ACC112 (cell line): ENCODE measurements around the gene PVALB.

Experiments used
- H2AFZ ChIP-seq: fragments of 200-600 bp; sonication (generic); one replicate; pipeline ENCODE4 v1.6.0; 2017; ENCODE audit warnings: antibody characterized with exemption, low read length; ENCODE audit not compliant: unreplicated experiment
- H3K27ac ChIP-seq: fragments of 200-600 bp; sonication (generic); 2 replicates; pipeline ENCODE4 v1.5.1; 2014; ENCODE audit warnings: low read depth, mild to moderate bottlenecking, antibody characterized with exemption, low read length, moderate library complexity
- H3K27me3 ChIP-seq: fragments of 200-600 bp; sonication (generic); 2 replicates; pipeline ENCODE4 v1.6.1; 2014; ENCODE audit warnings: mild to moderate bottlenecking, antibody characterized with exemption, low read length, moderate library complexity, mixed read lengths; ENCODE audit not compliant: insufficient read depth
- H3K36me3 ChIP-seq: fragments of 200-600 bp; sonication (generic); 2 replicates; pipeline ENCODE4 v1.6.1; 2016; ENCODE audit warnings: mild to moderate bottlenecking, antibody characterized with exemption, low read length, moderate library complexity, mixed read lengths; ENCODE audit not compliant: insufficient read depth
- H3K4me1 ChIP-seq: fragments of 200-600 bp; sonication (generic); one replicate; pipeline ENCODE4 v1.6.1; 2016; ENCODE audit warnings: low read length, mixed read lengths; ENCODE audit not compliant: insufficient read depth, unreplicated experiment, control insufficient read depth
- H3K4me3 ChIP-seq: fragments of 200-600 bp; sonication (generic); 2 replicates; pipeline ENCODE4 v1.5.1; 2014; ENCODE audit warnings: mild to moderate bottlenecking, low read depth, low read length
- H3K79me2 ChIP-seq: fragments of 200-600 bp; sonication (generic); one replicate; pipeline ENCODE4 v1.6.0; 2016; ENCODE audit warnings: low read length; ENCODE audit not compliant: control insufficient read depth, unreplicated experiment, insufficient read depth

PVALB gene

DNA sequence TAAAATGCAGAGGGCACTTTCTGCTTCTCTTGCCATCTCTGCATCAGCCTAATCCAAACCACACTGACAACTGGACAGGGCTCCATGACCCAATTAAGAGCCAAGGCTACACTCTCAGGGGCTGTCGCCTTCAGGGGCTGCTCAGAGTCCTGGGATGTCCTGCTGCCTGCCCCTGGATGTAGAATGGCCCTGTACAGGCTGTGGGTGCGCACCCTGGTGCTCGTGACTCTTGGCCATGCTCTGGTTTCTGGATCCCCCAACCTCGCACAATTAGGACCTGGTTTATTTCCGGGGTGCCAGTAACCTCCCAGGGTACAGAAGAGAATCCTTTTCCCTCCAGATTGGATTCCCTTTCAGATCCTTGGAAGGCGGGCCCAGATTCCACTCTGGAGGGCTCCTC lies 52.2 kb downstream of the PVALB start:
- Histone ChIP-seq H3K36me3 (no peaks in the 10 kb centered on the region), H2AFZ (no peak overlapping the region), H3K27me3 (no peaks in the 10 kb centered on the region), H3K4me3 (no peak overlapping the region), H3K27ac (no peak overlapping the region), H3K79me2 (no peaks in the 10 kb centered on the region), H3K4me1 (no peaks in the 10 kb centered on the region)

DNA sequence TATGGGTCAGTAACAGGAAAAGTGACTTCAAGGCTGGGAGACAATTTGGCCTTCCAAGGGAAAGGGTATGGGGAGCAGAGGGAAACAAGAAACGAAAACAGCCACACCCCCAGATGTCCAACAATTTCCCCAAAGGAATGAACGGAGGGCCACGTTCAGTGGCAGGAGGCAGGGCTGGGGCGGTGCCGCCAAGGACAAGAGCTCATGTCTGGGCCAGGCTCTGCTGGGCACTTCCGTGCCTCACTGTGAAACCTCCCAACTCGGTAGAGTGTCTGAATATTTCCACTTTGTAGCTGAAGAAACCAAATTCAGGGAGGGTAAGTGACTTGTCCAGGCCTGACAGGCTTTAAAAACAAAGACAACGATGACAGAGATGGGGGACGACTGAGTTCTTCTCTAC lies 52.8 kb downstream of the PVALB start:
- Histone ChIP-seq H2AFZ (no peak overlapping the region), H3K27ac (no peak overlapping the region), H3K79me2 (no peaks in the 10 kb centered on the region), H3K36me3 (no peaks in the 10 kb centered on the region), H3K27me3 (no peaks in the 10 kb centered on the region), H3K4me1 (no peaks in the 10 kb centered on the region), H3K4me3 (no peak overlapping the region)

DNA sequence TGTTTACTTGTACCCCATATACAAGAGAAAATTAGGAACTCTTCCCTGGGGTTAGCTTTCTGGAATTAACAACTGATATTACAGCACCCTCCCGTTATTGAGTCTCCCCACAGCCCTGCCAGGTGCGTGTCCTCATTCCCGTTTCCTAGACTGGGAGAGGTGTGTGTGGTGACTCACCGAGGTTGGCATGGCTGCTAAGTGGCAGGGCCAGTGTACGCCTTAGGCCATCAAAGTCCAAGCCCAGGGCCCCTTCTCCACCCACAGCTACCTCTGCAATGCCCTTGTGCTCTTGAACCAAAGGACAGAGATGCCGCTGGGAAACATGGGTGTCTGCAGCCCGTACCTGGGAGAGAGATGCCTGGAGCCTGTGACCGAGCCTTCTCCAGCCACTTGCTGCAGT lies 53.3 kb downstream of the PVALB start:
- Histone ChIP-seq H3K79me2 (no peaks in the 10 kb centered on the region), H3K4me1 (no peaks in the 10 kb centered on the region), H3K36me3 (no peaks in the 10 kb centered on the region), H3K4me3 (no peak overlapping the region), H3K27me3 (no peaks in the 10 kb centered on the region), H3K27ac (no peak overlapping the region), H2AFZ (no peak overlapping the region)

- Histone ChIP-seq H3K4me3 (no peak overlapping the region), H3K27me3 (no peaks in the 10 kb centered on the region), H3K36me3 (no peaks in the 10 kb centered on the region), H3K27ac (no peak overlapping the region), H2AFZ (no peak overlapping the region), H3K4me1 (no peaks in the 10 kb centered on the region), H3K79me2 (no peaks in the 10 kb centered on the region)
Measured at GRCh38 chr22:36762687-36763260, 54.1 kb downstream of the PVALB start.

DNA sequence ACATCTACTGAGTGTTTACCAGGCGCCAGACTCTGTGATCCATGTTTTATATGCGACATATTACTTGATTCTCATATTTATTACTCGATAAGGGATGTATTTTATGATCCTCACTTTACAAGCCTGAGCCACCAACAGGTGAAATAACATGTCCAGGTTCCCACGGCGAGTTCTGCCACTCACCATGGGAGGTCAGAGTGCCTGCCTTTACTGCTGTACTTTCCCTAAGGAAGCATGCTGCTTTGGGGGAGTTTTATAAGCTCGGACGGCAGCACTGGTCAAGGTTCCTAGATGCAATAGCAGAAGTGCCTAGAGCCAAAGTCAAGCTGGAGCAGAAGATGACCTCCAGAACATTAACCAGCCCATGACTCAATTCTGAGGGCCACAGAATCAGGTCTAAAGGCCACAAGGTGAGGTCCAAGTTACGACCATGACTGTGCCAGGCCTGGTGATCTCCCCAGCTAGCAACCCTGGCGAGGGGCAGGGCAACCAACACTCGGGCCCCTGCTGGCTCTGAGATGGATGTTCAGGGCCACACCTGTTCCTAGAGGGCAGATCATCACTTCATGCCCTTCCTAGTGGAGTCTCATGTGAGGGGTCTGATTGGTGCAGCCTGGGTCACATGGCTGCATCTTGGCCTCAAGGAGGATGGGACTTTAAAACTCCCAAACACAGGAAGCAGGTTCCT lies 55.1 kb downstream of the PVALB start:
- H3K4me3 ChIP-seq = no peak overlapping the region
- H3K79me2 ChIP-seq = no peaks in the 10 kb centered on the region
- no peaks in the 10 kb centered on the region for H3K4me1 ChIP-seq
- no peaks in the 10 kb centered on the region for H3K36me3 ChIP-seq
- no peak overlapping the region for H3K27ac ChIP-seq
- no peak overlapping the region for H2AFZ ChIP-seq
- no peaks in the 10 kb centered on the region for H3K27me3 ChIP-seq

DNA sequence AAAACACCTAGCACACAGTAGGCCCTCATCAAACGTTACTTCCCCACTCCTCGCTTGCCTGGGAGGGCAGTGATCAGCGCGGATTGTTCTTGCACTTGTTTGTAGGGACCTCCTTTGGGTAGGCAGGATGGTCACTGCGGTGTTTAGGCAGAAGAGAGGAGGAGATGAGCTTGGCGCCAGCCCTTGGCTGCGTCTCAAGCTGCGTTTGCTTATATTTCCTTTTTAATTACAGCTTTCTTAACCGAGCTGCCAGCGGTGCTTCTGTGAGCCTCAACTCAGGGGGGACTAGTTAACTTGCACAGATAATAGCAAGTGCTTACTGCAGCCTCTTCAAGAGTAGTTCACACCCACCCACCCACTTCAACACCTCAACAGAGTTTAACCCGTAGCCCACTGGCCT lies 56.0 kb downstream of the PVALB start:
- Histone ChIP-seq H3K36me3 (no peaks in the 10 kb centered on the region), H3K4me3 (no peak overlapping the region)

DNA sequence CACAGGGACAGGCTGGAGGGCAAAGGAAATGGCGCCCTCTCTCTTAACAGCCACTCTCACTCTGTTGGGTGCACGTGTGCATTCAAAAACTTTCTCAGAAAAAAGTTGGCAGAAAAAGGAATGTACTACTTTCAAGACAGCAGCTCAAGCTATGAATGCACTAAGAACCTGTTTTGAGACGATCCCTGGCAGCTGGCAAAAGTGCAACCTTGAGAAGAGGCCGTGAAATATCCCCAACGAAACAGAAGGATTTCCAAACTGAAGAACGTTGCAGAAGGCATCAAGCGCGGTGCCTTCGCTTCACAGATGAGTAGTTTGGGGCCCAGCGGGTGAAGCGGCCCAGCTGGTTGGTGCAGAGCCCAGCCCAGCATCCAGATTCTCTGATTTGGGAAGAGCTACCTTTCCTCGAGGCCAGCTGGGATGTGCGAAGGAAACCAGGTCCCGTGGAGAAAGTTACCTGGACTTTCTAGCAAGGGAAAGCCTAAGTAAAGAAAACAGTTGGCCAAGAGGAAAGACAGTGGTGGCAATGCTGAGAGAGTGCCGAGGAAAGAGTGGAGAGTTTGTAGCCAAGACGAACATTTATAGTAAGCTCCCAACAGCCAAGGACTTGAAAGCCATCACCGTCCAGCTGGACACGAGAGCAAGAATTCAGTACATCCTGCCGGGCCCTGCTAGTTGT lies 57.2 kb downstream of the PVALB start:
- Histone ChIP-seq H3K27ac (no peak overlapping the region), H3K36me3 (no peaks in the 10 kb centered on the region), H3K4me3 (no peak overlapping the region), H3K4me1 (no peaks in the 10 kb centered on the region), H2AFZ (no peak overlapping the region), H3K27me3 (0 out of 2 replicates have a peak, but pooled peaks cover 4% of the 10 kb centered on the region), H3K79me2 (no peaks in the 10 kb centered on the region)

More for the DNA sequence above, 56.0 kb downstream of the PVALB start:
- no peaks in the 10 kb centered on the region for H3K27me3 ChIP-seq
- H3K79me2 ChIP-seq = no peaks in the 10 kb centered on the region
- no peak overlapping the region for H2AFZ ChIP-seq
- no peak overlapping the region for H3K27ac ChIP-seq
- no peaks in the 10 kb centered on the region for H3K4me1 ChIP-seq

GRCh38 chr22:36758792-36759271 lies 58.0 kb downstream of the PVALB start:
- no peaks in the 10 kb centered on the region for H3K79me2 ChIP-seq
- H3K4me3 ChIP-seq = no peak overlapping the region
- H3K27ac ChIP-seq = no peak overlapping the region
- H3K27me3 ChIP-seq = peaks cover 9% of the 10 kb centered on the region; the same call in 1 of the 2 replicates
- no peak overlapping the region for H2AFZ ChIP-seq
- H3K4me1 ChIP-seq = no peaks in the 10 kb centered on the region
- H3K36me3 ChIP-seq = no peaks in the 10 kb centered on the region

DNA sequence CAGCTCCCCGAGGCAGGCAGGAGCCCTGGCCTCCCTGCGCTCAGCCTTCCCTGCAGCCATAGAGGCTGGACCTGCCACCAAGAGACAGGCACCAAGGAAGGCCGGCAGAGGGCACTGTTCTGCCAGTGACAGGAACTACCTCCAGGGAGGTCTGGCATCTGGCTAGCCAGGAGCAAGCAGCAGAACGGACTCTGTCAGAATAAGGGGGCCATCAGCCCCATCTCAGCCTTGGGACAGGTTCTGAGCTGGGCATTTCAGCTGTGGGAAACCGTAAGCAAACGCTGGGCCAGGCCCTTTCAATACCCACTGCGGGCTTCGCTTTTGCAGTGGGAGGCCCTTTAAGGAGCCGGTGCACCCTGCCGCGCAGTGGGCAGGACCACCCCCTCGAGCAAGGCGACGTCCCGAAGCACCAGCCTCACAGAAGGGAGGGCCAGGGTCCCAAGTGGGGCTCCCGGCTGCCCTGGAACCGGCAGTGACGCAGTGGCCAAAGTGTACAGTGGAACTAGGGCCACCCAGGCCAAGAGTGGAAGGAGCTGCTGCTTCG lies 59.1 kb downstream of the PVALB start:
- no peaks in the 10 kb centered on the region for H3K79me2 ChIP-seq
- H3K27me3 ChIP-seq = peaks cover 20% of the 10 kb centered on the region
- no peaks in the 10 kb centered on the region for H3K4me1 ChIP-seq
- H3K4me3 ChIP-seq = no peak overlapping the region
- H3K36me3 ChIP-seq = no peaks in the 10 kb centered on the region
- H3K27ac ChIP-seq = no peak overlapping the region
- no peak overlapping the region for H2AFZ ChIP-seq

DNA sequence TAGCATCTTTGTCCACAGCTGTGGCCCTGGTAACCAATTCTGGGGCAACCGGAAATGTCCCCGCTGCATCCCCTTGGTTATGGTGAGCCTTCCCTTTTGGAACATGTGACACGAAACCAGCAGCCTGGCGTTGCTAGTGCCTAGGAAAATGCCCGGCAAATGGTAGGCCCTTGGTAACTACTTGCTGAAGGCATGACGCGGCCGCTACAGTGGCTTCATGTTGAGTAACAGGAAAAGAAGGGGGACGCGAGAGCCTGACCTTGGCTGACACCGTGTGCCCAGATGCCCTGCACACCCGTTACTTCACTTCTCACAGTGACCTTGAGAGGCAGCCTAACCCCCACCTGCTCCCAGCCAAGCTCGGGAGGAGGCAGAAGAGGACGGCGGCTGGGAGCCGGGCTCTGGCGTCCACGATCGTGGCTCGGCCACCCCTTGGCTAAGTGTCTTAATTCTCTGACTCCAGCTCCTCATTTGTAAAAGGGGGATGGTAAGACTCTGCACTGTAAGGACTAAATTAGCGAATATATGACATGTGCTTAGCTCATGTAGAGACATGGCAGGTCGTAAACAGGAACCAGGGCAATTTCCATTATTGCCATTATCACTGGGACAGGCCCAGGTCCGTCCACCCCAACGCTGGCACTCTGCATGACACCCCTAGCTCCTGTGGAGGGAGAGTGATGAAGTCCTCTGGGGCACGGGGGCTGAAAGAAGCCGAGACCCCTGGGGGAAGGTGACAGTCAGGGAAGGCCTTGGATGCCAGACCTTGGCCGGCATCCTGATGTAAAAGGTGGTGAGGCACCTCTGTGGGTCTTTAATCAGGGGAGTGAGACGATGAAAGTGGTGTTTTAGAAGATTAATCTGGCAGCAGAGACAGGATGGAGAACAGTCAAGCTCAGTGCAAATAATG lies 59.8 kb downstream of the PVALB start:
- no peak overlapping the region for H3K4me3 ChIP-seq

More for the DNA sequence above, 59.8 kb downstream of the PVALB start:
- no peak overlapping the region for H3K27ac ChIP-seq
- no peaks in the 10 kb centered on the region for H3K36me3 ChIP-seq
- no peaks in the 10 kb centered on the region for H3K79me2 ChIP-seq
- peaks cover 27% of the 10 kb centered on the region for H3K27me3 ChIP-seq
- no peaks in the 10 kb centered on the region for H3K4me1 ChIP-seq
- H2AFZ ChIP-seq = no peak overlapping the region
